ENCODE measurements around the gene MRPL47.
A peak's percentile ranks its signal among the peaks of the same experiment; 100 is the strongest.

The MRPL47 gene

GRCh38 chr3:179591313-179591712, 13.1 kb downstream of the MRPL47 start:
- H3K4me3 ChIP-seq (ENCODE audit: insufficient read depth, low read depth, low read length, poor library complexity, severe bottlenecking) = no peak overlapping the region
- H3K27me3 ChIP-seq (replicated peaks; ENCODE audit: control insufficient read depth, insufficient read depth, low read length, poor library complexity, severe bottlenecking) = no peaks in the 10 kb centered on the region
- H3K9me3 ChIP-seq (ENCODE audit: control insufficient read depth, low read length) = no peaks in the 10 kb centered on the region
- no peak for DNase-seq
- H3K4me1 ChIP-seq (ENCODE audit: control insufficient read depth, insufficient read depth, low read length, poor library complexity, severe bottlenecking) = no peaks in the 10 kb centered on the region
- peaks cover 87% of the 10 kb centered on the region for H3K36me3 ChIP-seq (ENCODE audit: control insufficient read depth, insufficient read depth, low read length)
- no peak overlapping the region for H3K27ac ChIP-seq (ENCODE audit: insufficient read depth, low read length, poor library complexity, severe bottlenecking)

GRCh38 chr3:179590669-179591068, 13.8 kb downstream of the MRPL47 start:
- no peak for DNase-seq
- no peak overlapping the region for H3K4me3 ChIP-seq (ENCODE audit: insufficient read depth, low read depth, low read length, poor library complexity, severe bottlenecking)
- no peaks in the 10 kb centered on the region for H3K4me1 ChIP-seq (ENCODE audit: control insufficient read depth, insufficient read depth, low read length, poor library complexity, severe bottlenecking)
- H3K27me3 ChIP-seq (replicated peaks; ENCODE audit: control insufficient read depth, insufficient read depth, low read length, poor library complexity, severe bottlenecking) = no peaks in the 10 kb centered on the region
- peaks cover 87% of the 10 kb centered on the region for H3K36me3 ChIP-seq (ENCODE audit: control insufficient read depth, insufficient read depth, low read length)
- no peak overlapping the region for H3K27ac ChIP-seq (ENCODE audit: insufficient read depth, low read length, poor library complexity, severe bottlenecking)
- H3K9me3 ChIP-seq (ENCODE audit: control insufficient read depth, low read length) = no peaks in the 10 kb centered on the region

GRCh38 chr3:179589143-179589542, 15.3 kb downstream of the MRPL47 start:
- Histone ChIP-seq H3K36me3 (ENCODE audit: control insufficient read depth, insufficient read depth, low read length) (peaks cover 88% of the 10 kb centered on the region), H3K4me1 (ENCODE audit: control insufficient read depth, insufficient read depth, low read length, poor library complexity, severe bottlenecking) (no peaks in the 10 kb centered on the region), H3K4me3 (ENCODE audit: insufficient read depth, low read depth, low read length, poor library complexity, severe bottlenecking) (no peak overlapping the region), H3K27ac (ENCODE audit: insufficient read depth, low read length, poor library complexity, severe bottlenecking) (no peak overlapping the region), H3K9me3 (ENCODE audit: control insufficient read depth, low read length) (no peaks in the 10 kb centered on the region), H3K27me3 (replicated peaks; ENCODE audit: control insufficient read depth, insufficient read depth, low read length, poor library complexity, severe bottlenecking) (no peaks in the 10 kb centered on the region)
- DNase-seq = no peak

- H3K27ac ChIP-seq (ENCODE audit: insufficient read depth, low read length, poor library complexity, severe bottlenecking) = no peak overlapping the region
- no peak overlapping the region for H3K4me3 ChIP-seq (ENCODE audit: insufficient read depth, low read depth, low read length, poor library complexity, severe bottlenecking)
- no peaks in the 10 kb centered on the region for H3K27me3 ChIP-seq (replicated peaks; ENCODE audit: control insufficient read depth, insufficient read depth, low read length, poor library complexity, severe bottlenecking)
- H3K9me3 ChIP-seq (ENCODE audit: control insufficient read depth, low read length) = no peaks in the 10 kb centered on the region
- DNase-seq = no peak
- no peaks in the 10 kb centered on the region for H3K4me1 ChIP-seq (ENCODE audit: control insufficient read depth, insufficient read depth, low read length, poor library complexity, severe bottlenecking)
- H3K36me3 ChIP-seq (ENCODE audit: control insufficient read depth, insufficient read depth, low read length) = peaks cover 51% of the 10 kb centered on the region
Observed at GRCh38 chr3:179580992-179581391, 23.4 kb downstream of the MRPL47 start.

- no peak overlapping the region for H3K4me3 ChIP-seq (ENCODE audit: insufficient read depth, low read depth, low read length, poor library complexity, severe bottlenecking)
- DNase-seq = no peak
- peaks cover 4% of the 10 kb centered on the region for H3K36me3 ChIP-seq (ENCODE audit: control insufficient read depth, insufficient read depth, low read length)
- H3K4me1 ChIP-seq (ENCODE audit: control insufficient read depth, insufficient read depth, low read length, poor library complexity, severe bottlenecking) = peaks cover 13% of the 10 kb centered on the region
- no peak overlapping the region for H3K27ac ChIP-seq (ENCODE audit: insufficient read depth, low read length, poor library complexity, severe bottlenecking)
- no peaks in the 10 kb centered on the region for H3K9me3 ChIP-seq (ENCODE audit: control insufficient read depth, low read length)
- H3K27me3 ChIP-seq (replicated peaks; ENCODE audit: control insufficient read depth, insufficient read depth, low read length, poor library complexity, severe bottlenecking) = no peaks in the 10 kb centered on the region
Observed at GRCh38 chr3:179565496-179565895, 38.9 kb downstream of the MRPL47 start.

- peak overlapping the region; percentile 66 for H3K27ac ChIP-seq (ENCODE audit: insufficient read depth, low read length, poor library complexity, severe bottlenecking)
- H3K4me1 ChIP-seq (ENCODE audit: control insufficient read depth, insufficient read depth, low read length, poor library complexity, severe bottlenecking) = peaks cover 13% of the 10 kb centered on the region
- peak; percentile 38 to 53 (median 52) for DNase-seq
- no peaks in the 10 kb centered on the region for H3K9me3 ChIP-seq (ENCODE audit: control insufficient read depth, low read length)
- H3K36me3 ChIP-seq (ENCODE audit: control insufficient read depth, insufficient read depth, low read length) = no peaks in the 10 kb centered on the region
- H3K4me3 ChIP-seq (ENCODE audit: insufficient read depth, low read depth, low read length, poor library complexity, severe bottlenecking) = peak overlapping the region; percentile 93
- no peaks in the 10 kb centered on the region for H3K27me3 ChIP-seq (replicated peaks; ENCODE audit: control insufficient read depth, insufficient read depth, low read length, poor library complexity, severe bottlenecking)
Observed at GRCh38 chr3:179563271-179563783, 41.1 kb downstream of the MRPL47 start.

GRCh38 chr3:179562591-179563270, 41.7 kb downstream of the MRPL47 start, which contains the start of gene ACTL6A:
TSS of gene ACTL6A (plus strand) at chr3:179562926. CDS start at chr3:179563093, 167 bp downstream.
- peak; percentile 97 to 99 (median 98) for DNase-seq
- H3K27me3 ChIP-seq (replicated peaks; ENCODE audit: control insufficient read depth, insufficient read depth, low read length, poor library complexity, severe bottlenecking) = no peaks in the 10 kb centered on the region
- peak within 1 kb of the TSS; percentile 66 for H3K27ac ChIP-seq (ENCODE audit: insufficient read depth, low read length, poor library complexity, severe bottlenecking)
- H3K36me3 ChIP-seq (ENCODE audit: control insufficient read depth, insufficient read depth, low read length) = no peaks in the 10 kb centered on the region
- peak within 1 kb of the TSS; percentile 93 for H3K4me3 ChIP-seq (ENCODE audit: insufficient read depth, low read depth, low read length, poor library complexity, severe bottlenecking)
- no peaks in the 10 kb centered on the region for H3K9me3 ChIP-seq (ENCODE audit: control insufficient read depth, low read length)
- H3K4me1 ChIP-seq (ENCODE audit: control insufficient read depth, insufficient read depth, low read length, poor library complexity, severe bottlenecking) = peaks cover 13% of the 10 kb centered on the region

- Histone ChIP-seq H3K27ac (ENCODE audit: insufficient read depth, low read length, poor library complexity, severe bottlenecking) (no peak overlapping the region), H3K36me3 (ENCODE audit: control insufficient read depth, insufficient read depth, low read length) (no peaks in the 10 kb centered on the region), H3K4me3 (ENCODE audit: insufficient read depth, low read depth, low read length, poor library complexity, severe bottlenecking) (no peak overlapping the region), H3K27me3 (replicated peaks; ENCODE audit: control insufficient read depth, insufficient read depth, low read length, poor library complexity, severe bottlenecking) (no peaks in the 10 kb centered on the region), H3K9me3 (ENCODE audit: control insufficient read depth, low read length) (no peaks in the 10 kb centered on the region), H3K4me1 (ENCODE audit: control insufficient read depth, insufficient read depth, low read length, poor library complexity, severe bottlenecking) (peaks cover 13% of the 10 kb centered on the region)
- no peak for DNase-seq
Observed at GRCh38 chr3:179560791-179561190, 43.6 kb downstream of the MRPL47 start.

- Histone ChIP-seq H3K4me3 (ENCODE audit: insufficient read depth, low read depth, low read length, poor library complexity, severe bottlenecking) (no peak overlapping the region), H3K36me3 (ENCODE audit: control insufficient read depth, insufficient read depth, low read length) (no peaks in the 10 kb centered on the region), H3K27ac (ENCODE audit: insufficient read depth, low read length, poor library complexity, severe bottlenecking) (no peak overlapping the region), H3K9me3 (ENCODE audit: control insufficient read depth, low read length) (no peaks in the 10 kb centered on the region), H3K4me1 (ENCODE audit: control insufficient read depth, insufficient read depth, low read length, poor library complexity, severe bottlenecking) (peaks cover 4% of the 10 kb centered on the region), H3K27me3 (replicated peaks; ENCODE audit: control insufficient read depth, insufficient read depth, low read length, poor library complexity, severe bottlenecking) (no peaks in the 10 kb centered on the region)
- DNase-seq = peak in 1 of 3 donors; percentile 2
Observed at GRCh38 chr3:179558742-179559364, 45.6 kb downstream of the MRPL47 start.

Measured in effector memory CD4-positive, alpha-beta T cell (primary cell).